Suprapubic skin (tissue), 3 donors: ENCODE results near the gene INS.

Experiments
- CTCF ChIP-seq, 2 donors: fragments of 200-600 bp in 1 of 2; fragments of 450-650 bp in 1 of 2; sonication (generic) in 1 of 2; IDR thresholded peaks; one replicate each; pipeline ENCODE4 v1.5.1; 2016 to 2019; ENCODE audit warnings: antibody characterized with exemption in 2 of 2, mild to moderate bottlenecking in 1 of 2, moderate library complexity in 1 of 2
- EP300 ChIP-seq: sonication (generic); formaldehyde crosslinking; IDR thresholded peaks from one replicate; pipeline ENCODE4 v1.6.1; 2017; ENCODE audit warnings: antibody characterized with exemption
- POLR2A ChIP-seq, 2 donors: fragments of 450-650 bp; IDR thresholded peaks; one replicate each; pipeline ENCODE4 v1.6.1; 2017; ENCODE audit warnings: antibody characterized with exemption in 2 of 2, mild to moderate bottlenecking in 2 of 2, moderate library complexity in 2 of 2

DNA sequence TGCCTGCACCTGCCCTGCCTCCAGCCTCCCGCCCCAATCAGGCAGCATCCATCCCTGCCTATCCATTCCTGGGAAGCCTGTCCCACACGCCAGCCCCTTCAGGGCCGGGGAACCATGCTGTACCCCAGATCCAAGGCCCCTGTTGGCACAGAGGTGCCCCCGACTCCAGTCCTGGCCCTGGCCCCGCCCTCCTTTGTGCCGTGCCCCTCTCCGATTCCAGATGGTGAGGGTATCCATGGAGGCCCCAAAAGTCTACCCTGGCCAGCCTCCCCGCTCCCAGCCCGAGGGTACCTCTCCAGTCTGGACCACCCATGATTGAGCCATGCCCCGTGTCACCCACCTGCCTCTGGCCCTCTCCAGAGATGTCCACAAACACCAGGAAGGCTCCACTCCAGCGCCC, 13.4 kb upstream of the INS start:
- no peak for TF ChIP-seq CTCF (IDR thresholded peaks at IDR 0.05)
- no peak for TF ChIP-seq EP300
- TF ChIP-seq POLR2A (IDR thresholded peaks at IDR 0.05) = no peak
